ENCODE results near the gene TMEM179B. TPM values are rescaled to one million over a fixed set of nuclear protein-coding genes. Genes with fewer than 3 reads are reported as not detected.

TMEM179B gene
- total RNA-seq, 1 donor from 2014 or later = 30.2 TPM

GRCh38 chr11:62832336-62833234, 45.4 kb downstream of the TMEM179B start, which contains the start of gene TEX54:
Gene TEX54 (minus strand): TSS chr11:62832841.
- peak; percentile 7 for ATAC-seq

GRCh38 chr11:62835336-62835735, 48.1 kb downstream of the TMEM179B start:
- no peak for ATAC-seq

GRCh38 chr11:62839050-62839945, 52.1 kb downstream of the TMEM179B start, which contains the start of gene WDR74:
Gene WDR74 (minus strand): TSS chr11:62839590. CDS start chr11:62839570, 20 bp downstream.
- peak; percentile 75 for ATAC-seq

Other genes with a start within 250 kb of the TMEM179B start
- gene AHNAK, start 240.6 kb upstream of the TMEM179B start, total RNA-seq = 931 TPM
- 1,515 TPM for gene EEF1G, start 213.5 kb upstream of the TMEM179B start, total RNA-seq
- 9.3 TPM for gene TUT1, start 195.9 kb upstream of the TMEM179B start, total RNA-seq
- gene MTA2, start 185.5 kb upstream of the TMEM179B start, total RNA-seq = 88.4 TPM
- gene EML3, start 174.6 kb upstream of the TMEM179B start, total RNA-seq = 64.9 TPM
- 4.9 TPM for gene ROM1, start 174.1 kb upstream of the TMEM179B start, total RNA-seq
- gene B3GAT3, start 165.4 kb upstream of the TMEM179B start, total RNA-seq = 11.3 TPM
- gene GANAB, start 140.8 kb upstream of the TMEM179B start, total RNA-seq = 175 TPM
- gene INTS5, start 134.1 kb upstream of the TMEM179B start, total RNA-seq = 14.1 TPM
- gene C11orf98, start 122.2 kb upstream of the TMEM179B start, total RNA-seq = 48.7 TPM
- 20.2 TPM for gene CSKMT, start 122.1 kb upstream of the TMEM179B start, total RNA-seq
- 8.8 TPM for gene UQCC3, start 115.7 kb upstream of the TMEM179B start, total RNA-seq
- gene LBHD1, start 115.1 kb upstream of the TMEM179B start, total RNA-seq = 4.7 TPM
- gene UBXN1, start 108.3 kb upstream of the TMEM179B start, total RNA-seq = 65.6 TPM
- 1.1 TPM for gene LRRN4CL, start 97.9 kb upstream of the TMEM179B start, total RNA-seq
- 42.4 TPM for gene BSCL2, start 80.0 kb upstream of the TMEM179B start, total RNA-seq
- not detected for gene GNG3, start 79.7 kb upstream of the TMEM179B start, total RNA-seq
- gene HNRNPUL2, start 59.9 kb upstream of the TMEM179B start, total RNA-seq = 29.5 TPM
- 13.5 TPM for gene TTC9C, start 58.9 kb upstream of the TMEM179B start, total RNA-seq
- 8.0 TPM for gene ZBTB3, start 33.2 kb upstream of the TMEM179B start, total RNA-seq
- gene POLR2G, start 25.8 kb upstream of the TMEM179B start, total RNA-seq = 75.5 TPM
- gene TAF6L, start 16.0 kb upstream of the TMEM179B start, total RNA-seq = 10.3 TPM
- gene TMEM223, start 4.6 kb downstream of the TMEM179B start, total RNA-seq = 10.0 TPM
- 39.1 TPM for gene NXF1, start 18.0 kb downstream of the TMEM179B start, total RNA-seq
- gene STX5, start 44.6 kb downstream of the TMEM179B start, total RNA-seq = 25.1 TPM
- not detected for gene TEX54, start 45.4 kb downstream of the TMEM179B start, total RNA-seq
- gene WDR74, start 52.2 kb downstream of the TMEM179B start, total RNA-seq = 41.0 TPM
- 233 TPM for gene SLC3A2, start 93.5 kb downstream of the TMEM179B start, total RNA-seq
- gene CHRM1, start 134.0 kb downstream of the TMEM179B start, total RNA-seq = not detected
- not detected for gene SLC22A6, start 197.6 kb downstream of the TMEM179B start, total RNA-seq
- gene SLC22A8, start 228.4 kb downstream of the TMEM179B start, total RNA-seq = not detected

Data from esophagus mucosa (tissue), 1 donor.